ENCODE results near the gene DNAJC16. TPM values are rescaled to one million over a fixed set of nuclear protein-coding genes. Genes with fewer than 3 reads are reported as not detected.

DNAJC16 gene
- total RNA-seq, 4 donors from 2014 or later: 20.8 to 64.4 (median 31.8) TPM

GRCh38 chr1:15584489-15585363 is 58.1 kb downstream of the DNAJC16 start, which contains the start of gene AGMAT:
Gene AGMAT (minus strand): TSS chr1:15585051. CDS start chr1:15584967, 84 bp downstream.
- Histone ChIP-seq H3K36me3 (no peaks in the 10 kb centered on the region), H3K27ac (peak within 1 kb of the TSS; percentile 43 to 77 (median 76)), H3K27me3 (no peaks in the 10 kb centered on the region), H3K4me3 (peak within 1 kb of the TSS; percentile 62 to 67 (median 65)), H3K4me1 (peaks cover 0 to 15% (median 8%) of the 10 kb centered on the region in 4 donors), H3K9me3 (no peaks in the 10 kb centered on the region)
- TF ChIP-seq POLR2A (IDR thresholded peaks at IDR 0.05) (peak; percentile 62 to 69), CTCF (IDR thresholded peaks at IDR 0.05) (peak; percentile 8 to 43 (median 36))
- DNase-seq: peak; percentile 70 to 87 (median 79)

GRCh38 chr1:15592285-15592684 is 65.6 kb downstream of the DNAJC16 start:
- Histone ChIP-seq H3K4me3 (no peak overlapping the region), H3K36me3 (no peaks in the 10 kb centered on the region), H3K27ac (no peak overlapping the region), H3K9me3 (no peaks in the 10 kb centered on the region), H3K27me3 (no peaks in the 10 kb centered on the region), H3K4me1 (no peaks in the 10 kb centered on the region)
- DNase-seq: no peak
- TF ChIP-seq CTCF (IDR thresholded peaks at IDR 0.05) (no peak), POLR2A (IDR thresholded peaks at IDR 0.05) (no peak)

- Histone ChIP-seq H3K4me3 (no peak overlapping the region), H3K27ac (no peak overlapping the region), H3K36me3 (no peaks in the 10 kb centered on the region), H3K9me3 (no peaks in the 10 kb centered on the region), H3K4me1 (no peaks in the 10 kb centered on the region), H3K27me3 (no peaks in the 10 kb centered on the region)
- DNase-seq: no peak
- no peak for TF ChIP-seq CTCF (IDR thresholded peaks at IDR 0.05)
Observed at GRCh38 chr1:15595809-15596617, 69.4 kb downstream of the DNAJC16 start.

- no peak overlapping the region for H3K4me3 ChIP-seq
- peaks cover 0 to 6% (median 0%) of the 10 kb centered on the region in 4 donors for H3K4me1 ChIP-seq
- H3K27me3 ChIP-seq: no peaks in the 10 kb centered on the region
- DNase-seq: no peak
- TF ChIP-seq POLR2A (IDR thresholded peaks at IDR 0.05) (no peak), CTCF (IDR thresholded peaks at IDR 0.05) (no peak)
- H3K9me3 ChIP-seq: no peaks in the 10 kb centered on the region
- no peak overlapping the region for H3K27ac ChIP-seq
- H3K36me3 ChIP-seq: no peaks in the 10 kb centered on the region
Observed at GRCh38 chr1:15598436-15598835, 71.8 kb downstream of the DNAJC16 start.

- Histone ChIP-seq H3K9me3 (no peaks in the 10 kb centered on the region), H3K4me3 (peak overlapping the region; percentile 51 to 93 (median 70)), H3K27ac (peak overlapping the region; percentile 50 to 84 (median 72)), H3K4me1 (peaks cover 0 to 10% (median 0%) of the 10 kb centered on the region in 4 donors), H3K27me3 (no peaks in the 10 kb centered on the region), H3K36me3 (no peaks in the 10 kb centered on the region)
- peak; percentile 97 to 98 (median 98) for DNase-seq
- TF ChIP-seq POLR2A (IDR thresholded peaks at IDR 0.05) (peak in 1 of 2 donors; percentile 73), CTCF (IDR thresholded peaks at IDR 0.05) (no peak)
Observed at GRCh38 chr1:15603050-15603965, 76.7 kb downstream of the DNAJC16 start.

Measured in Peyer's patch (tissue), 4 donors.